Stimulated activated CD4-positive, alpha-beta T cell treated with anti-CD3 and anti-CD28 coated beads, Interleukin-12 subunit alpha, Interleukin-12 subunit beta, amount 100 ng/mL, for 4 hours (primary cell): ENCODE data around the gene IQSEC1.

Source experiments
- DNase-seq: peaks from one replicate; pipeline ENCODE4 v3.0.0-alpha.2; 2020

The IQSEC1 gene

GRCh38 chr3:12996181-12996506 is 77.1 kb downstream of the IQSEC1 start:
- no peak for DNase-seq

GRCh38 chr3:12995389-12996180 is 77.6 kb downstream of the IQSEC1 start:
- no peak for DNase-seq

- DNase-seq, result peak; percentile 88
Observed at GRCh38 chr3:12994607-12995388, 78.4 kb downstream of the IQSEC1 start.

GRCh38 chr3:12994357-12994606 is 78.9 kb downstream of the IQSEC1 start:
- DNase-seq, result no peak

- no peak for DNase-seq
Observed at GRCh38 chr3:12993517-12994356, 79.5 kb downstream of the IQSEC1 start.

GRCh38 chr3:12992629-12993516 is 80.4 kb downstream of the IQSEC1 start:
- no peak for DNase-seq

- DNase-seq, result no peak
Observed at GRCh38 chr3:12991861-12992281, 81.4 kb downstream of the IQSEC1 start.

GRCh38 chr3:12991481-12991837 is 81.8 kb downstream of the IQSEC1 start:
- DNase-seq, result no peak

GRCh38 chr3:12990781-12991480 is 82.3 kb downstream of the IQSEC1 start:
- no peak for DNase-seq

- no peak for DNase-seq
Observed at GRCh38 chr3:12990306-12990705, 82.9 kb downstream of the IQSEC1 start.

GRCh38 chr3:12988728-12989454 is 84.3 kb downstream of the IQSEC1 start:
- no peak for DNase-seq

GRCh38 chr3:12987602-12988001 is 85.6 kb downstream of the IQSEC1 start:
- no peak for DNase-seq

GRCh38 chr3:12986986-12987385 is 86.2 kb downstream of the IQSEC1 start:
- no peak for DNase-seq

- no peak for DNase-seq
Observed at GRCh38 chr3:12986521-12986920, 86.7 kb downstream of the IQSEC1 start.

GRCh38 chr3:12986031-12986430 is 87.2 kb downstream of the IQSEC1 start:
- DNase-seq, result no peak

GRCh38 chr3:12985148-12985547 is 88.1 kb downstream of the IQSEC1 start:
- DNase-seq, result no peak

GRCh38 chr3:12984023-12984823 is 89.0 kb downstream of the IQSEC1 start:
- peak; percentile 57 for DNase-seq

- DNase-seq, result no peak
Observed at GRCh38 chr3:12983319-12983718, 89.9 kb downstream of the IQSEC1 start.

GRCh38 chr3:12982619-12983101 is 90.6 kb downstream of the IQSEC1 start:
- DNase-seq, result no peak
